Measurements from ENCODE around the gene PLAAT2. TPM values are rescaled to one million over a fixed set of nuclear protein-coding genes. Genes with fewer than 3 reads are reported as not detected.
"Not testable (repeated sequence)": the region's sequence is repeated elsewhere in the genome, so short reads cannot be mapped to it uniquely, and the experiment has no call there.

The PLAAT2 gene
- total RNA-seq, 4 donors from 2014 or later, result not detected

GRCh38 chr11:63589000-63589399, 25.8 kb upstream of the PLAAT2 start:
- H3K4me1 ChIP-seq, result peaks cover 0 to 4% (median 0%) of the 10 kb centered on the region in 4 donors
- H3K9me3 ChIP-seq, result no peaks in the 10 kb centered on the region
- DNase-seq (ENCODE audit: extremely low spot score), result peak; percentile 57
- 58% methylated on average over 3 of the region's 3 CpGs for WGBS
- peaks cover 6 to 94% (median 71%) of the 10 kb centered on the region in 4 donors for H3K36me3 ChIP-seq
- intact Hi-C loops (cut with DNase I), result no loop called here
- no peak overlapping the region for H3K27ac ChIP-seq (replicated peaks in 1 of 4)
- H3K4me3 ChIP-seq, result no peak overlapping the region
- no peaks in the 10 kb centered on the region for H3K27me3 ChIP-seq
- TF ChIP-seq POLR2AphosphoS5 (IDR thresholded peaks at IDR 0.05) (no peak), POLR2A (IDR thresholded peaks at IDR 0.05; ENCODE audit: low read depth) (no peak), CTCF (IDR thresholded peaks at IDR 0.05) (no peak), EP300 (IDR thresholded peaks at IDR 0.05) (no peak)

GRCh38 chr11:63586451-63587166, 23.4 kb upstream of the PLAAT2 start:
- Histone ChIP-seq H3K27ac (replicated peaks in 1 of 4) (no peak overlapping the region), H3K4me3 (no peak overlapping the region), H3K36me3 (peaks cover 12 to 90% (median 71%) of the 10 kb centered on the region in 4 donors), H3K9me3 (peaks cover 0 to 3% (median 1%) of the 10 kb centered on the region in 4 donors), H3K27me3 (no peaks in the 10 kb centered on the region), H3K4me1 (peaks cover 0 to 4% (median 0%) of the 10 kb centered on the region in 4 donors)
- TF ChIP-seq POLR2AphosphoS5 (IDR thresholded peaks at IDR 0.05) (no peak), POLR2A (IDR thresholded peaks at IDR 0.05; ENCODE audit: low read depth) (no peak), EP300 (IDR thresholded peaks at IDR 0.05) (no peak), CTCF (IDR thresholded peaks at IDR 0.05) (no peak)
- intact Hi-C loops (cut with DNase I), result no loop called here
- no peak for DNase-seq (ENCODE audit: extremely low spot score)
- 94% methylated on average over 6 of the region's 6 CpGs for WGBS

- H3K36me3 ChIP-seq, result peaks cover 19 to 80% (median 60%) of the 10 kb centered on the region in 4 donors
- no peak for TF ChIP-seq POLR2AphosphoS5 (IDR thresholded peaks at IDR 0.05)
- H3K27me3 ChIP-seq, result no peaks in the 10 kb centered on the region
- no peak for DNase-seq (ENCODE audit: extremely low spot score)
- H3K4me1 ChIP-seq, result peaks cover 0 to 4% (median 0%) of the 10 kb centered on the region in 4 donors
- peak overlapping the region in 1 of 4 donors; percentile 26 for H3K27ac ChIP-seq (replicated peaks in 1 of 4)
- no peak overlapping the region for H3K4me3 ChIP-seq
- intact Hi-C loops (cut with DNase I), result no loop called here
- peaks cover 0 to 22% (median 10%) of the 10 kb centered on the region in 4 donors for H3K9me3 ChIP-seq
These were observed 20.1 kb upstream of the PLAAT2 start for GRCh38 chr11:63583357-63583677.

GRCh38 chr11:63581224-63581623, 18.0 kb upstream of the PLAAT2 start:
- H3K4me3 ChIP-seq; DNase-seq (ENCODE audit: extremely low spot score); intact Hi-C loops (cut with DNase I); H3K27me3 ChIP-seq; H3K27ac ChIP-seq (replicated peaks in 1 of 4); H3K4me1 ChIP-seq: not testable (repeated sequence)
- peaks cover 0 to 22% (median 10%) of the 10 kb centered on the region in 4 donors for H3K9me3 ChIP-seq
- peaks cover 19 to 62% (median 46%) of the 10 kb centered on the region in 4 donors for H3K36me3 ChIP-seq
- 85% methylated on average over 7 of the region's 7 CpGs for WGBS

- DNase-seq (ENCODE audit: extremely low spot score); intact Hi-C loops (cut with DNase I); H3K27ac ChIP-seq (replicated peaks in 1 of 4); H3K4me3 ChIP-seq; H3K27me3 ChIP-seq: not testable (repeated sequence)
- peaks cover 0 to 22% (median 10%) of the 10 kb centered on the region in 4 donors for H3K9me3 ChIP-seq
- H3K36me3 ChIP-seq, result peaks cover 19 to 45% (median 31%) of the 10 kb centered on the region in 4 donors
- peaks cover 21 to 25% (median 23%) of the 10 kb centered on the region in 4 donors for H3K4me1 ChIP-seq
- 92% methylated on average over 3 of the region's 3 CpGs for WGBS
These were observed 15.7 kb upstream of the PLAAT2 start for GRCh38 chr11:63578882-63579281.

- no peaks in the 10 kb centered on the region for H3K27me3 ChIP-seq
- intact Hi-C loops (cut with DNase I), result loop anchor here (5.0 kb wide), 1 partner anchor 37 kb away; the partner anchor contains the start of gene PLAAT3
- H3K27ac ChIP-seq (replicated peaks in 1 of 4), result peak overlapping the region; percentile 62 to 83 (median 70)
- peak overlapping the region; percentile 29 to 47 (median 43) for H3K4me3 ChIP-seq
- no peak for DNase-seq (ENCODE audit: extremely low spot score)
- 32% methylated on average over 10 of the region's 10 CpGs for WGBS
- peaks cover 25 to 28% (median 26%) of the 10 kb centered on the region in 4 donors for H3K4me1 ChIP-seq
- H3K36me3 ChIP-seq, result peaks cover 0 to 6% (median 3%) of the 10 kb centered on the region in 4 donors
- TF ChIP-seq EP300 (IDR thresholded peaks at IDR 0.05) (no peak), POLR2A (IDR thresholded peaks at IDR 0.05; ENCODE audit: low read depth) (no peak), CTCF (IDR thresholded peaks at IDR 0.05) (no peak), POLR2AphosphoS5 (IDR thresholded peaks at IDR 0.05) (peak; percentile 25 to 63)
- peaks cover 0 to 3% (median 0%) of the 10 kb centered on the region in 4 donors for H3K9me3 ChIP-seq
These were observed 11.8 kb upstream of the PLAAT2 start for GRCh38 chr11:63574856-63575602.
